Measurements from ENCODE around the gene TATDN2. TPM values are rescaled to one million over a fixed set of nuclear protein-coding genes. Genes with fewer than 3 reads are reported as not detected.
"Not testable (repeated sequence)": the region's sequence is repeated elsewhere in the genome, so short reads cannot be mapped to it uniquely, and the experiment has no call there.

The TATDN2 gene
- total RNA-seq, 2 experiments from 2014 or later = 22.0 to 57.5 TPM

DNA sequence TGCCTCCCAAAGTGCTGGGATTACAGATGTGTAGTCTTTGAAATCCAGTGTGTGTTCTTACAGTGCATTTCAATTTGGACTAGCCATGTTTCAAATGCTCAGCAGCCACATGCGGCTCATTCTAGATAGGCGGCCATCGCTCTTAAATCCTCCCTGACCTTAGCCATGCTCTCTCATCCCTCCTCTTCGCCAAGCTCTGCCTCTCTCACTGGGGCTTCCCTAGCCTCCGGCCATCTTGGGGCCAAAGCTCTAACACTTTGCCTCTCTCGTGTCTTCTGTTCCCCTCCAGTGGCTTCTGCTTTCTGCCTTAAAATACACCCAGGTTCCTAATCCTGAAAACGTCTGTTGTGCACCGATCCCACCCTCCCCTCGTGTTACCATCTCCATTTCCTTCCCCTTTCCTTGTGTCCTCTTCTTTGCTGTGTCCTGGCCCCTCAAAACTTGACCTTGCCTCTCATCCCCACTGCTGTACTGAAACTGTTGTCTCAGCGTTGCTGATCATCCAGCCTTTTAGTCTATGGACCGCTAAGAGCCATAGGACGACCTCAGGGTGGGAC, 45.8 kb downstream of the TATDN2 start:
- DNase-seq (ENCODE audit: low spot score) = no peak
- Histone ChIP-seq H4K20me1 (ENCODE audit: insufficient read depth, low read length) (no peaks in the 10 kb centered on the region), H2AFZ (ENCODE audit: low read length) (no peak overlapping the region), H3K4me3 (ENCODE audit: low read depth, low read length, poor library complexity, severe bottlenecking) (no peak overlapping the region), H3K27ac (ENCODE audit: low read depth, low read length, poor library complexity, severe bottlenecking) (no peak overlapping the region), H3K9me3 (ENCODE audit: low read length) (no peaks in the 10 kb centered on the region), H3K36me3 (ENCODE audit: insufficient read depth, low read length) (peaks cover 37% of the 10 kb centered on the region), H3K4me1 (ENCODE audit: insufficient read depth, low read length, poor library complexity, severe bottlenecking) (no peaks in the 10 kb centered on the region), H3K9me2 (ENCODE audit: insufficient read depth, low read length) (no peaks in the 10 kb centered on the region), H3K79me2 (ENCODE audit: insufficient read depth, low read depth, low read length) (no peaks in the 10 kb centered on the region), H3K4me2 (ENCODE audit: low read length) (no peak overlapping the region)
- intact Hi-C loops (cut with micrococcal nuclease; ENCODE audit: unreplicated experiment) = no loop called here
- BruUV-seq (replicated peaks) = no TSS peak
- TF ChIP-seq, protein P1, sequence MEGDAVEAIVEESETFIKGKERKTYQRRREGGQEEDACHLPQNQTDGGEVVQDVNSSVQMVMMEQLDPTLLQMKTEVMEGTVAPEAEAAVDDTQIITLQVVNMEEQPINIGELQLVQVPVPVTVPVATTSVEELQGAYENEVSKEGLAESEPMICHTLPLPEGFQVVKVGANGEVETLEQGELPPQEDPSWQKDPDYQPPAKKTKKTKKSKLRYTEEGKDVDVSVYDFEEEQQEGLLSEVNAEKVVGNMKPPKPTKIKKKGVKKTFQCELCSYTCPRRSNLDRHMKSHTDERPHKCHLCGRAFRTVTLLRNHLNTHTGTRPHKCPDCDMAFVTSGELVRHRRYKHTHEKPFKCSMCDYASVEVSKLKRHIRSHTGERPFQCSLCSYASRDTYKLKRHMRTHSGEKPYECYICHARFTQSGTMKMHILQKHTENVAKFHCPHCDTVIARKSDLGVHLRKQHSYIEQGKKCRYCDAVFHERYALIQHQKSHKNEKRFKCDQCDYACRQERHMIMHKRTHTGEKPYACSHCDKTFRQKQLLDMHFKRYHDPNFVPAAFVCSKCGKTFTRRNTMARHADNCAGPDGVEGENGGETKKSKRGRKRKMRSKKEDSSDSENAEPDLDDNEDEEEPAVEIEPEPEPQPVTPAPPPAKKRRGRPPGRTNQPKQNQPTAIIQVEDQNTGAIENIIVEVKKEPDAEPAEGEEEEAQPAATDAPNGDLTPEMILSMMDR (conservative IDR thresholded peaks at IDR 0.05; ENCODE audit: low read length) = no peak
- TF ChIP-seq EZH2phosphoT487 (IDR thresholded peaks at IDR 0.05; ENCODE audit: borderline replicate concordance, low read depth, low read length) = no peak
- CTCF ChIA-PET (ENCODE audit: unreplicated experiment) = no interaction called here
- POLR2A ChIA-PET = interaction anchor here (0.6 to 1.0 kb wide), 2 partner anchors 8 to 539 kb away, joined by 3 read pairs; no protein-coding TSS in a partner anchor

DNA sequence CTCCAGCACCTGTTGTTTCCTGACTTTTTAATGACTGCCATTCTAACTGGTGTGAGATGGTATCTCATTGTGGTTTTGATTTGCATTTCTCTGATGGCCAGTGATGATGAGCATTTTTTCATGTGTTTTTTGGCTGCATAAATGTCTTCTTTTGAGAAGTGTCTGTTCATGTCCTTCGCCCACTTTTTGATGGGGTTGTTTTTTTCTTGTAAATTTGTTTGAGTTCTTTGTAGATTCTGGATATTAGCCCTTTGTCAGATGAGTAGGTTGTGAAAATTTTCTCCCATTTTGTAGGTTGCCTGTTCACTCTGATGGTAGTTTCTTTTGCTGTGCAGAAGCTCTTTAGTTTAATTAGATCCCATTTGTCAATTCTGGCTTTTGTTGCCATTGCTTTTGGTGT, 49.8 kb downstream of the TATDN2 start:
- H4K20me1 ChIP-seq (ENCODE audit: insufficient read depth, low read length); intact Hi-C loops (cut with micrococcal nuclease; ENCODE audit: unreplicated experiment); POLR2A ChIA-PET; H3K4me3 ChIP-seq (ENCODE audit: low read depth, low read length, poor library complexity, severe bottlenecking); H3K9me3 ChIP-seq (ENCODE audit: low read length); H3K4me2 ChIP-seq (ENCODE audit: low read length); DNase-seq (ENCODE audit: low spot score); H2AFZ ChIP-seq (ENCODE audit: low read length); H3K27ac ChIP-seq (ENCODE audit: low read depth, low read length, poor library complexity, severe bottlenecking); H3K79me2 ChIP-seq (ENCODE audit: insufficient read depth, low read depth, low read length); H3K4me1 ChIP-seq (ENCODE audit: insufficient read depth, low read length, poor library complexity, severe bottlenecking); BruUV-seq (replicated peaks); H3K9me2 ChIP-seq (ENCODE audit: insufficient read depth, low read length); CTCF ChIA-PET (ENCODE audit: unreplicated experiment): not testable (repeated sequence)
- H3K36me3 ChIP-seq (ENCODE audit: insufficient read depth, low read length) = peaks cover 65% of the 10 kb centered on the region

DNA sequence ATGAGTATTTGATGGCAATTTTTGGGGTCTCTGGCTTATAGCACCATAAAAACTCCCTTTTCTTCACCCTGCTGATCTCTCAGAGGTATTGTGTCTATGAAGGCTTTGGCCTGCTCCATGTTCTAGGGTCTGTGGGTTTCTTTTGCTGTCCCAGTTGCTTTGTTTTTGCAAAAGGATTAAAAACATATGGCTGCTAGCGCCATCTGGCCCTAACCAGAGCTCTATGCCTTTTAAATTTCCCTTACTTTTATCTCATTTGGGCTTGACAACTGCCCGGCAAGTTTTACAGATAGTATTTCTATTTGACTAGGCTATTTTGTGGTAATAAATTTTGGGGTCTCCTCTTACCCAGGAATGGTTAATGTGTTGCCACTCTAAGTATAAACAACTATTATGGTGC, 50.9 kb downstream of the TATDN2 start:
- intact Hi-C loops (cut with micrococcal nuclease; ENCODE audit: unreplicated experiment) = no loop called here
- Histone ChIP-seq H3K27ac (ENCODE audit: low read depth, low read length, poor library complexity, severe bottlenecking) (no peak overlapping the region), H3K9me3 (ENCODE audit: low read length) (no peaks in the 10 kb centered on the region), H3K36me3 (ENCODE audit: insufficient read depth, low read length) (peaks cover 68% of the 10 kb centered on the region), H4K20me1 (ENCODE audit: insufficient read depth, low read length) (no peaks in the 10 kb centered on the region; the same call in 1 of the 2 replicates), H3K79me2 (ENCODE audit: insufficient read depth, low read depth, low read length) (no peaks in the 10 kb centered on the region), H2AFZ (ENCODE audit: low read length) (no peak overlapping the region), H3K4me3 (ENCODE audit: low read depth, low read length, poor library complexity, severe bottlenecking) (no peak overlapping the region), H3K4me2 (ENCODE audit: low read length) (no peak overlapping the region), H3K4me1 (ENCODE audit: insufficient read depth, low read length, poor library complexity, severe bottlenecking) (no peaks in the 10 kb centered on the region), H3K9me2 (ENCODE audit: insufficient read depth, low read length) (no peaks in the 10 kb centered on the region)
- TF ChIP-seq EZH2phosphoT487 (IDR thresholded peaks at IDR 0.05; ENCODE audit: borderline replicate concordance, low read depth, low read length) = no peak
- TF ChIP-seq, protein P1 (conservative IDR thresholded peaks at IDR 0.05; ENCODE audit: low read length) = peak; percentile 58
- ChIA-PET CTCF (ENCODE audit: unreplicated experiment) (no interaction called here), POLR2A (interaction anchor here (0.5 kb wide), 1 partner anchor 151 kb away, joined by 3 read pairs; no protein-coding TSS in a partner anchor)
- no TSS peak for BruUV-seq (replicated peaks)
- peak; percentile 15 for DNase-seq (ENCODE audit: low spot score)
